ENCODE measurements around the gene EFEMP2.

Gene EFEMP2

DNA sequence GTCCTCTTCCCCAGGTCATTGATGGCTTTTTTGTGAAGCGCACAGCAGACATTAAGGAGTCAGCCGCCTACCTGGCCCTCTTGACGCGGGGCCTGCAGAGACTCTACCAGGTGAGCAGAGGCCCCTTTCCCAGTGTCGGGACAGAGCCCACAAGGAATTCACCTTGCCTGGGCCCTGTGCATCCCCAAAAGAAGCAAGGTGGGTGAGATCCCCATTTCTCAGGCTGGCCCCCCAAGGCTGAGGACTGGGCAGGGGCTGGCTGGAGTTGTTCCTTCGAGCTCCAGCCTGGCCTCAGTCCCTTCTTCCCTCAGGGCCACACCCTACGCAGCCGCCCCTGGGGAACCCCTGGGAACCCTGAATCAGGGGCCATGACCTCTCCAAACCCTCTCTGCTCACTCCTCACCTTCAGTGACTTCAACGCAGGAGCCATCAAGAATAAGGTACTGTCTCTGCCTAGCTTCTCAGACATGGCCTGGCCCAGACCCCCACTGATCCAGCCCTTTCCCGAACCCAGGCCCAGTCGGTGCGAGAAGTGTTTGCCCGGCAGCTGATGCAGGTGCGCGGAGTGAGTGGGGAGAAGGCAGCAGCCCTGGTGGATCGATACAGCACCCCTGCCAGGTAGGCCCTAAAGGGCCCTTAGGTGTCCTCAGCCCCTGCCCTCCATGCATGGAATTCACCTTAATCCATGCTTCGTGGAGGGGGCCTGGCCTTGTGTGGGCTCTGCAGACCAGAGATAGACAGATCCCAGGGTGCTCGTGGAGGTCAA, 7.7 kb downstream of the EFEMP2 start:
- DNase-seq, result no peak

DNA sequence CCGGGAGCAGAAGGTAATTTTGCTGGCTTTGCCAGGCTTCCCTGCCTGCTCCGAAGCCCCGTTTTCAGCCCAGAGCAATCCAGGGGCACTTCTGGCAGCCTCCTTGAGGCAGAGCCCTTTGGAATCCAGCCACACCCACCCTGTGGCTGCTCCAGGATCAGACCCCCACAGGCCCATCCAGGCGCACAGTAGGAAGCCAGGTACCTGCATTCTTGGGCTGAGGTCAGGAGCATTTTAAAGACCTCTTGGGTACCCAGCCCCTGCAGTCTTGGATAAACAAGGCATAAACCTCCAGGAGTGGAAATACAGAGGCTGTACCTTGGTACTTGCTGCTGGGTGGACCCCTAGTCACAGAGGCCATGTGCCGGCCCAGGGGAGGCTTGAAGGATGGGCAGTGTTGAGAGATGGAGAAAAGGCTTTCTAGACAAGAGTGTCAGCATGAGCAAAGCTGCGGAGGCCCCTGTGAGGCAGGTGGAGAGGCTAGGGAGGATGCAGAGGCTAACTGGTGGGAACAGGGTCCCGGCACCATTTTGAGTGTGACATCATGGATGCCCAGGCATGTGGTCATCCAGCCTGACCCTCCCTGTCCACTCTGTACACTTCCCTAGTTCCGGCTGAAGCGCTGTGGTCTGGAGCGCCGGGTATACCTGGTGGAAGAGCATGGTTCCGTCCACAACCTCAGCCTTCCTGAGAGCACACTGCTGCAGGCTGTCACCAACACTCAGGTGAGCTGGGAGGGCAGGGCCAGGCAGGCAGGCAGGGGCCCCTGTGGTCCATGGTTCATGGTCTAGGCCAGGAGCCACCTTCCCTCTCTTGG, 8.5 kb downstream of the EFEMP2 start:
- DNase-seq, result no peak

GRCh38 chr11:65862941-65863888, 9.4 kb downstream of the EFEMP2 start:
- no peak for DNase-seq

DNA sequence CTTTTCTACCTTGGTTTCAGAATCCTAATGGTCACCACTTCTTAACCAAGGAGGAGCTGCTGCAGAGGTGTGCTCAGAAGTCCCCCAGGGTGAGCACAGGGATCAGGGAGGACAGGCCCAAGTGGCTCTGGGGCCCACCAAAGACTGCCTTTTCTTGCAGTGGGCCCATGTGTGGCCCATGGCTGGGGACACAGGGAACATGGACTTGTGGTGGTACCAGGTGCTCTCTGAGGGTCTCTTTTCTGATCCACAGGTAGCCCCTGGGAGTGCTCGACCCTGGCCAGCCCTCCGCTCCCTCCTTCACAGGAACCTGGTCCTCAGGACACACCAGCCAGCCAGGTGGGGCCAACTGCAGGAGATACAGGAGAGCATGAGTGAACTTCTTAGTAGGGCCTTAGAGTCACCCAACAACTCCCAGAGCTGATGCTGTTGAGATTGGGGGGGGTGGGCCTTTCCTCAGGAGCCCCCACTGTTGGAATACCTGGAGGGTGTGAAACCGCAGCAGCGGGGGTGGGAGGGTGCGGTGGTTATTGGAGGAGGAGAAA, 10.3 kb downstream of the EFEMP2 start:
- DNase-seq, result no peak

DNA sequence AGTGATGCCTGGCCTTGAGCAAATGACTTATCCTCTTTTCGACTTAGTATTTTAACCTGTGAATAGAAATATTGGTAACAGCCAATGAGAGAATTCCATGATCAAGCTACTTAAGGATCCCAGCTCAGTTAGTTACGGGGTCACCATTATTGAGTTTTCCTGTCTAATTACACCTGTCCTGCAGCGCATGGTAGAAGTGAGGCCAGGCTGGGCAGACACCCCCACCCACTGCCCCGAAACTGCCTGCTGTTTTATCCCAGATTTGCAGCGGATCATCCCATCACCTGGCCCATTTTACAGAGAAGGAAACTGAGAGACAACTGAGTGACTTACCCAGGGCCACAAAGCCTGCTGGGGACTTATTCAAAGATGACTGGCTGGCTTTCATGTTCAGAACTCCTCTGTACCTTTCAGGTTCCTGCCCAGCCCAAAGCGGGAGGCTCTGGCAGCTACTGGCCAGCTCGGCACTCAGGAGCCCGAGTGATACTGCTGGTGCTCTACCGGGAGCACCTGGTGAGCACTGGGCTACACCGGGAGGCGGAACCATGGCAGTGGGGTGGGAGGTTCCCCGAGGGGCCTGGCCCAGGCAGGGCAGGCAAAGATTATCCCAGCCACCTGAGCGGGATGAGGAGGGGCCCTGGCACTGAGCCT, 10.9 kb downstream of the EFEMP2 start:
- no peak for DNase-seq

GRCh38 chr11:65861165-65861505, 11.5 kb downstream of the EFEMP2 start:
- no peak for DNase-seq

DNA sequence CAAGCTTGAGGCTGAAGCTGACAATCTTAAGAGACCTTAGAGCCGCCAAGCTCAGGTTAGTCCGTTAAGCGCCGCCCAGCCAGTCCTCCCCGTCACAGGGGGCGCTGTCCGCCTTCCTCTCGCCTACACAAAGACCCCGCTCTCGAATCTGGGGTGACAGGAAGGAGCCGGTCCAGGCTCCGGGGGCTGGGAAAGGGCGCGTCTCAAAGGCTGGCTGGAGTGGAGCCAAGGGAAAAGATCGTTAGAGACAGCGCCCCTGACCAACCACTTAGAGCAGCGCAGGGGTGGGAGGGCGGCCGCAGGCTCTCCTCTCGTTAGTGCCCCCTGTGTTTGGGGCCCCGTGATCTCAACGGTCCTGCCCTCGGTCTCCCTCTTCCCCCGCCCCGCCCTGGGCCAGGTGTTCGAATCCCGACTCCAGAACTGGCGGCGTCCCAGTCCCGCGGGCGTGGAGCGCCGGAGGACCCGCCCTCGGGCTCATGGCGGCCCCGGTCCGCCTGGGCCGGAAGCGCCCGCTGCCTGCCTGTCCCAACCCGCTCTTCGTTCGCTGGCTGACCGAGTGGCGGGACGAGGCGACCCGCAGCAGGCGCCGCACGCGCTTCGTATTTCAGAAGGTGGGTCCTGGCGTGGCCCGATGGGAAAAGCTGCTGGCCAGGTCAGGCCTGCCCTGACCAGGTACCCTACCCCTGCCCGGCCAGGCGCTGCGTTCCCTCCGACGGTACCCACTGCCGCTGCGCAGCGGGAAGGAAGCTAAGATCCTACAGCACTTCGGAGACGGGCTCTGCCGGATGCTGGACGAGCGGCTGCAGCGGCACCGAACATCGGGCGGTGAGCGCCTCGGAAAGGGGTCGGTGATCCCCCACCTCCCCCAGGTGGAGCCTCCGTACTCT, 12.1 kb downstream of the EFEMP2 start, which contains the start of gene MUS81:
MUS81 (plus strand) TSS at position 156 of the 887 bp plus-strand sequence; CDS start at position 477, 321 bp downstream.
- DNase-seq, result peak; percentile 93

GRCh38 chr11:65859812-65860277, 12.8 kb downstream of the EFEMP2 start:
- no peak for DNase-seq

- peak; percentile 98 for DNase-seq
Observed at GRCh38 chr11:65859095-65859811, 13.3 kb downstream of the EFEMP2 start.

DNA sequence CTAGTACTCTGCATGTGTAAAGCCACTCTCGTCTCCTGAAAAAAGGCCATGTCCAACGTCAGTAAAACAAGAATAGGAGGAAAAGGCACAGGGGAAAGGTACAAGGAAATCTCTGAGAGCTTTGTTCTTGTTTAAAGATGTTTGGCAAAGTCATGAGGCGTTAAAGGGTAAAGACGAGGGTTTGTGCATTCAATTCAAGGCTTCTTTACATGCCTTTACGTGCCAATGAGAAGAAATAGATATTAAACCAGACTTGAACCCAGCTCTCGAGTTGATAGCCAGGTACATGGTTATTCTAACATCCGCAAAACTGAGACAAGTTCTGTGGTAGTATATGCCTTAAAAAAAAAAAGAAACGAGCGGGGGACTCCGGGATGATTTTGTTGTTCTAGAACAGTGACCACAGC, 13.9 kb downstream of the EFEMP2 start:
- no peak for DNase-seq

DNA sequence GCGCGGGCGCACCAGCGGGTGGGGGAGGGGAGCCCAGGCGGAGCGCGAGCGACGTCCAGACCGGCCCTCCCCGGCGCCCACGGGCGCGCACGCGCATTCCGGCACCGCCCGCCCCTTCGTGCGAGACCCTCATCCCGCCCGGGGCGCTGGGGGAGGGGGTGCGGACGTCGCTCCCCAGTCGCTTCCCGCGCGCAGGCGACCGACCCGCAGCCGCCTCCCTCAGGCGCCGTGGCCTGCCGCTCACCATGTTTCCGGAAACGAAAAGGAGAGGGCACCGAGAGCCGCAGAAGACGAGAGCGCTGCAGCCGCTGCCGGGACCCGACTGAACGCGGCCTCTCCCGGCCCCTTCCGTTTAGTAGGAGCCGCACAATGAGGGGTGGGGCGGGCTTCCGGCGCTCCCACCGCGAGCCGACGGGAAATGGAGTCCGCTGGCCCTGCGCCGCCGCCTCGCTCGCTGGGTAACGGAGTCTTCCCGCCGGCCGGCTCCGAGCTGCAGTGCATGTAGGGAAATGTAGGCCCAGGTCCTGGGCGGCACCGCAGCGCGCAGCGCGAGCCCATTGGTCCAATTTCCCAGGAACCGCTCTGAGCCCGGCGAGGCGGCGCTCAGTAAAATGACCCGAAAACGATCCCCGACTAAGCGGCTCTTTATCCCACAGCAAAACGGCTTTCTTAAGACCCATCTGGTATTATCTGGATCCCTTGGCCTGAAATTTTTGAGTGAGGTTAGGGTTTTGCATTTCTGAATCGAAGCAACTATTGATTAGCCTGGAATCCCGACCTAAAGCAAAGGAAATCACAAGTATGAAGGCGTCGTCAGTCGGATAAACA, 14.5 kb downstream of the EFEMP2 start, which contains the start of gene CFL1:
CFL1 (minus strand) TSS at position 328 of the 828 bp plus-strand sequence; CDS start at position 247, 81 bp downstream.
- peak; percentile 97 for DNase-seq

DNA sequence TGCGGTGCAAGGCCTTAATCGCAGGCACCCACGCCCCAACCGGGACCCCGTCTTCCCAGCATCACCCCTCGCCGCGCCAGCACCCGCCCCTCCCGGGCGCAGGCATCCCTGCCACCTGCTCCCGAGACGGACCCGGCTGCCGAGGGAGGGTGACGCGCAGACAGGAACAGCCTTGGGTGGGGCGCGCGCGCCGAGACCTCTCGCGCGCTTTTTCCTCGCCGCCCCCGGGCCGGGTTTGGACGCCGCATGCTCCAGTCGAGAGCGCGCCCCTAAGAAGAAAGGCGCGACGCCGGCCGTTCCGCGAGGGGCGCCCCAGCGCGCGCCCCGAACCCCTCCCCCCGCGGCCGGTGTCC, 15.1 kb downstream of the EFEMP2 start:
- no peak for DNase-seq

DNA sequence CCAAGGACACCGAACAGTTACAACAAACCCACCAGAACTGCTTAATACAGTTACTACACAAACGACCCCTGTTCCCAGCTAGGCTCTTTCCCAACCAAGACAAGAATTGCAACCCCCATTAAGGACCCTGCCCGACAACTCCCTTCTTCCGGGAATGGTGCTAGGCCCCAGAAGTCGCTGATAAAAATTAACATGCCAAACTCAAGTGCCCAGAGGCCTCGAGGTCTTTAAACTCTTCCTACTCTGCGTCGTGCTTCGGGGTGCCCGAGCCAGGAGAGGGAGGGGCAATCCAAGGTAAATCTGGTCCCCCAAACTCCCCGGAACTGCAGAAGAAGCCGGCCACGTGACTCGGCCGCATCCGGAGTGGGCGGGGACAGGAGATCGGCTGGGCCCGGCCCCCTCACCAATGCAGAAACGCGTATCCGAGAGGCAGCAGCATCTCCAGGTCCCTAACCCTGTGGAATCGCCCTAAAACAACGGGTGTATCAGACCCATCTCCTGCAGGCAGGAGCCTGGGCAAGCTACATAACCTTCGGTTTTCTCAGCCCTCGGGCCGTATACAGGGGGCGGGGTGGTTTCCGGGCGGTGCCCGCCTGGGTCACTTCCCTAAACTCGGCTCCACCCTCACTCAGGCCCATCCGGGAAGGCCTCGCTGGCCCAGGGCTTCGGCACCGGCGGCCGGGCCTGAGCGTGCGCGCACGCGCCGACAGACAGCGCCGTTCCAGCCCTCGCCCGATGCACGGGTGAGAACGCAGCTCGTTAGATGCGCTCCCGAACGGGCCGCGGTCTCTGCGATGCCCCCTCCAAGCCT, 15.7 kb downstream of the EFEMP2 start:
- DNase-seq, result peak; percentile 9

DNA sequence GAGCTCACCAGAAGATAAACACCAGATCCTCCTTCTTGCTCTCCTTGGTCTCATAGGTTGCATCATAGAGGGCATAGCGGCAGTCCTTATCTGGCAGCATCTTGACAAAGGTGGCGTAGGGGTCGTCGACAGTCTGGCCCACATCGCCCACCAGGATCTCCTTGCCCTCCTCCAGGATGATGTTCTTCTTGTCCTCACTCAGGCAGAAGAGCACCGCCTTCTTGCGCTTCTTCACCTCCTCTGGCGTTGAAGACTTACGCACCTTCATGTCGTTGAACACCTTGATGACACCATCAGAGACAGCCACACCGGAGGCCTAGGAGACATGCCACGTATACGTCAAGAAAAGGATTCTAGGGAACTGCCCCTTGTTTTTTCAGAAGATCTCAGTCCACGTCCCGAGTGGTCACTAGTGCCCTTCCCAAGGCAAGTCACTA, 16.7 kb downstream of the EFEMP2 start:
- DNase-seq, result no peak

GRCh38 chr11:65854852-65855837, 17.5 kb downstream of the EFEMP2 start:
- DNase-seq, result no peak

GRCh38 chr11:65854161-65854592, 18.4 kb downstream of the EFEMP2 start:
- no peak for DNase-seq

All from DMS153 (cell line).